ENCODE results near the gene SLC9A9.

The SLC9A9 gene

GRCh38 chr3:143384076-143384475 lies 464.2 kb downstream of the SLC9A9 start:
- DNase-seq = no peak

GRCh38 chr3:143383421-143383820 lies 464.8 kb downstream of the SLC9A9 start:
- no peak for DNase-seq

DNA sequence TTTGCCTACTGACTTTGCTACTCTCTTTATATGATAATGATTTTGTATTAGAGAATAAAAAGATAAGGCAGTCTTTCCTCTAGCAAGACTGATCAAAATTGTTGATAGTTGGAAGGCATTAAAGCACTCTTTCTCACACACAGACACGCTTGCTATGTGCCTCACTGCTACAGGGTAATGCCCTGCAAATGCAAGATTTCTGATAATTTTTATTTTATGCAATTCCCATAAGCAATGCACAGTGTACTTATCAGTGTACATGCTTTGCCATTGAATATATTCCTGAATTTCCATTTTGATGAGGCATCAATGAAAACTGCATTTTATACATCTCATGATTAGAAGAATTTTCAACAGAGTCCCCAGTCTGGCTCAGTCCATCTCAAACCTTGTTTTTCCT lies 465.5 kb downstream of the SLC9A9 start:
- no peak for DNase-seq

- no peak for DNase-seq
These were observed 467.8 kb downstream of the SLC9A9 start for GRCh38 chr3:143380449-143380848.

DNA sequence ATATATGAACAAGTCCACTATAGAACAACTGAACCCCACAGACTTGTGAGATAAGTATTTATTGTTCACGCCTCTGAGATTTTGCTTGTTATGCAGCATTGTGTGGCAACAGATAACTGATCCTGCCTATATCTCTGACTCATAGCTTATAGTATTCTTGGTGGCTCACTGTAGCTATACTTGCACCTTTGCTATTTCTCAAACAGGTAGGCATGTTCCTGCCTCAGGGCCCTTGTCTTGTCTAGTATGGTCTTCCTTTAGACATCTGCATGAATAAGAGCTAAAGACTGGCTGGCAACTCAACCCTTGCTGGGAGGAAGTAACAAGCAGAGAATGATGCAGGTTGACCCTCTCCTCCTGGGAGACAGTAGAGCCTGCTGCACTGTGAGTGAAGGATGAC lies 472.6 kb downstream of the SLC9A9 start:
- no peak for DNase-seq

DNA sequence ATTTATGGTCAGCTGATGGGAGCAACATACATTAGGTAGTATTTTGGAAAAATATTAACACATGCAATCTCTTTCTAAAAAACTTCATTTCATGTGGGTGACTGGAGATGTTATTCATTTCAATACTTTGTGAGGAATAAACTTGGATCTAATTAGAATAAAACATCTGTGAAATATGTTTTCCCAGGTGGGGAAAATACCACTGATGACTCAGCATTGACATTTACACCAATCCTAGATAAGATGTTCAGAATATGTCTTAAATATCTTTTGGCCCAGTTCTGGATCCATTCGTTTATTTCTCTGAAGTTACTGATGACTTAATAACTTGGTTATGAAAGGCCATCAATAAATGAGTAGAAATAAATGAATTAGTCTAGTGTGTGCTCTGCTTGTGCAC lies 481.1 kb downstream of the SLC9A9 start:
- DNase-seq = no peak

DNA sequence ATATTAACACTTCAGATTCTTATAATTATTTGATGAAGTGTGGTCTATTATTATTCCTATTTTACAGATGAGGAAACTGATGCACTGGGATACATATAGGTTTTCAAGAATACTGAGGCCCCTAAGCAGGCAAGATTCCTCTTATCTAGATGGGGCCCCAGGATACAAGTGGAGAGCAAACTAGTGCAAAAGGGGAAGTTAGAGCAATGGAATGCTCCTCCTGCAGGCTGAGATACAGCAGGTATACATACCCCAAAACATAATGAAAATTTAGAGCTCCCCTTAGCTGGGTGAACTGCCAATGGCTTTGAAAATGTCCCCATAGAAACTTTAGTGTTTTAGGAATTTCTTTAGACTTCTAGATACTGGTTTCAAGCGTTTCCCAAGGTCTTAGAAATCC lies 481.6 kb downstream of the SLC9A9 start:
- DNase-seq = peak; percentile 69

GRCh38 chr3:143363949-143364348 lies 484.3 kb downstream of the SLC9A9 start:
- peak; percentile 38 for DNase-seq

DNA sequence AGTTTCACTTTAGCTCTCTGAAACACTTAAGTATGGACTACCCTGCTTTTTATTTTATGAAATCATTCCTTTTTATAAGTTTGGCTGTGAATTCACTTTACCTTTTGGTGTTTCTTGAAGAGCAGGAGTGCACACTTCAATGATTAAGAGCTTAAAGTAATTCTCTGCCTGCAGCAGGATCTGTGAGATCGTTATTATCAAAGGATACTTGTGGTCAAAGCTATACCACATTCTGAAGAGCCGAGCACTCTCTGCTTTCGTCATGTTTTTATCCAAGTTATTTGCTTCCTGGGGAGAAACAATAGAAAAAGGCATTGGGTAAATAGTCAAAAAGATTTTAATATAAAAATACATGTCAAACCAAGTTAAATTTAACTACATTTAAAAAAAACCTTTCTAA lies 485.0 kb downstream of the SLC9A9 start:
- DNase-seq = peak; percentile 56

DNA sequence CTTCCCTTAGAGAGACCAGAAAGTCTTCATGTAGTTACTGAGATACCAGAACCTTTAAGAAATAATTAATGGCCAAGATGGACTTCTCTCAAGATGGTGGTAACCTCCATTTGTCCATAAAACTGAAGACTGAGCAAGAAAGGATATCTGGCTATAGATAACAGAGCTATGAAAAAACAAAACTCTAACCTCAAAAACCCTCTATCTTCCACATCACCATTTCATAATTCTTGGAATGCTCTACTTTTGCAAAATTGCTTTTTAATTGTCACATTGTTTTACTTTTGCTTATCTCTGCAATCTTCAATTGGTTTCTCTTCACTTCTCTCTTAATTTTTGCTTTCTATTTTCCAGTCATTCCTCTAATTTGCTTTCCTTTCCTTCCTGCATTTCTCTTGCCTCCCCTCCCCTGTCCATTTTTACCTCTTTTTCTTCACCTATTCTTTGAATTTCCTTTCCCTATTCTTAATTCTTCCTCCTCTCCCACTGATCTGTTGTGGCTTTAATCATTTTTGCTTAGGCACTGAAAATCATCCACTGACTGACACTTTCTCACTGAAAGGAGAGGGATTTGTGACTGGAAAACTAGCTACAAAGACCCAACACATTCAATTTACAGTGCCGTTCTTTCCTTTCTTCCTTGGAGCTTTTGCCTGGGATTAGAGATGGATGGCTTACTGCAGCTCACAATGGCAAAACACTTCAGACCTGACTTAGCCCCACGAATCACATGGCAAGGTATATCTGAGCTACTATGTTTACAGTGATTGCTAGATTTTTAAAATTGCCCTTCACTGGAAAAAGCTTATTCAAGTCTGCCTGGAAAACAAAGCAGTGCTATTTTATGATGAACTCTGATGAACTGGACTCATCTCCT lies 485.9 kb downstream of the SLC9A9 start:
- DNase-seq = peak; percentile 43

DNA sequence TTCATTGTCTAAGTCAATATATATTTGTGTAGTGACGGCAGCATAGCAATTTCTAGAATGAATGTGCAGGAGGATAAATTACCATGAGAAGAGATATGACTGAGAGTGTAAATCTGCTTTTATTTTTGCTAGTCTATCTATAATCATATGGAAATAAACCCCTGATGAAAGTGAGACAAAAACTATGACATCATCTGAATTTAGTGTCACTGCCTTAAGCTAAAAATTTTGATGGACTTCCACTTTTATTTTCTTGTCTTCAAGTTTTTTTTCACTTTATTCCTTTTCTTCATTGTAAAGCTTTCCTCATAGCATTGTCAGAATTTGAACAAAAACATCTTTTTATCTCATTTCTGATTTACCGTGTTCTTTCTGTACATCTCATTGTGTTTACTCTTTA lies 486.7 kb downstream of the SLC9A9 start:
- peak; percentile 16 for DNase-seq

DNA sequence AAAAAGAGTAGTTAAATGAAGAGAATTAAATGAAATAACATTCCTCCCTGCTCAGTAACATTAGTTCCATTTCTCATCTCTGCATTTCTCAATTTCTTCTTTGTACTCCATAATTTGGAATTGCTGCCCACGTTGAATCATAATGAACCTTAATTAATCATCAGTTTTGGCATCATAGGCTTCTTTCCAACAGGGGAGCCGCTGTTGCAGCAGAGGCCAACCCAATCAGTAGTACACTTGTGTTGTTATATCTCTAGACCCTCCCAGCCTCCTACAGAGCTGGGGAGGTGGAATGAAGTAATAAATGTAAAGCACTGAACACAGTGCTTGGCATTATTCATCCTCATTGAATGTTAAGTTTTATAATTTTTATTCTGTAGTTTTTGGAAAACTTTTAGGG lies 488.0 kb downstream of the SLC9A9 start:
- DNase-seq = no peak

- no peak for DNase-seq
These were observed 489.3 kb downstream of the SLC9A9 start for GRCh38 chr3:143358793-143359491.

DNA sequence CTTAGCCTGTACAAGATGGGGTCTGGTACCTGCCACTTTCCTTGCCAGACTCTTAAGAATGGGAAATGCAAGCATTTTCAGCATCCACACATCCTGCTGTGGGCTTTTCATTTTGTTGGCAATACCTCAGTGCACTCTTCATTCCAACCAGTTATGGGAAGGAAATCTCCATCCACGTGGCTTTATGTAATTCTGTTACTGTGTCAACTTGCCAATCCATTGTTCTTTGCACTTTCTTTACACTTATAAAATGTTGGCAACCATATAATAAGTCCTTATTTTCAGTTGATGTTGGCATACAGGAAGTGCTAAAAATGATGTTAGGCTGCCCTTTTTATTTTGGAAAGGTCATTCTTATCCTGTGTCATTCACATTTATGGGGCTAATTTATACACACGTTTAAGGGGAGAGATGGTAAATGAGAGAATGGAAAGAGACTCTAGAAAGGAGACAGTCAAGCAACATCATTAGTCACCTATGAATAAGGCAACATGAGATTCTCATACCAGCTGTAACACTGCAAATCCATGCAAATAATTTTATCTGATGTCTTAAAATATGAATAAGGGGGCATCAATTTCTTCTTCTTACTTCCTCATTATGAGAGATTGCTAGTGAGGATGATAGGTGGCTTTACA lies 490.0 kb downstream of the SLC9A9 start:
- no peak for DNase-seq

GRCh38 chr3:143357700-143358099 lies 490.6 kb downstream of the SLC9A9 start:
- no peak for DNase-seq

DNA sequence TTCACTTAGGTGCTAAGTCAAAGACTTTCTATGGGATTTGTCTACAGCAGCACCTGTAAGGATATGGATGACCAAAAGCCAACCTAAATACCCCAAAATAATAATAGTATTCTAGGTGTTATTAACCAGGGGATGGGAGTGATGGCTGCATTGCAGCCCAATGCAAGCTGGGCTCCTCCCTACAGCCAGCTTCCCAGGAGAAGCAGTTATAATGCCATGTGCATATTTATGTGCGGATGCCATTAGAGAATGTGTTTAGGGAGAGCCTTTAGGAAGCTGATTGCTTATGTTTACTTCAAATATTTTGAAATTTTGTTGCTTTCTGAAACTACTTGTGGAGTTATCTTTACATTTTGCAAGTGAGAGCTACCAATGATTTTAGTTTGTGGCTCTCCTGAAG lies 491.4 kb downstream of the SLC9A9 start:
- no peak for DNase-seq

DNA sequence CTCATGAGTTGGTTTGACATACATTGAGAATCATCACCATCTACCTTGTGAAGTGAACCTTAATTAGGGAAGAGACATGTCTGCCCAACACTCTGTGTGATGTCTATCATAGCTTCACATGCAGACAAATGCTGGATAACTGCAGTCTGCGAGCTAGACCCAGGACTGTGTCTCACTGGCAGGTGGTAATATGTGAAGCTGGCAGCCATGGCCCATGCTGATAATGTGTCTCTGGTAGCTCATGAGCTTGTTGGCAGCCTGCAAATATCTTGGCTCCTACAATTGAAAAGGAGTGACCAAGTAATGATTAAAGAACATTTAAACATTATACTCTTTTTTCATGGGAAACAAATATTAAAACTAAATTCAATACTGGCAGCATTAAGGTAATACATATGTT lies 493.9 kb downstream of the SLC9A9 start:
- no peak for DNase-seq

DNA sequence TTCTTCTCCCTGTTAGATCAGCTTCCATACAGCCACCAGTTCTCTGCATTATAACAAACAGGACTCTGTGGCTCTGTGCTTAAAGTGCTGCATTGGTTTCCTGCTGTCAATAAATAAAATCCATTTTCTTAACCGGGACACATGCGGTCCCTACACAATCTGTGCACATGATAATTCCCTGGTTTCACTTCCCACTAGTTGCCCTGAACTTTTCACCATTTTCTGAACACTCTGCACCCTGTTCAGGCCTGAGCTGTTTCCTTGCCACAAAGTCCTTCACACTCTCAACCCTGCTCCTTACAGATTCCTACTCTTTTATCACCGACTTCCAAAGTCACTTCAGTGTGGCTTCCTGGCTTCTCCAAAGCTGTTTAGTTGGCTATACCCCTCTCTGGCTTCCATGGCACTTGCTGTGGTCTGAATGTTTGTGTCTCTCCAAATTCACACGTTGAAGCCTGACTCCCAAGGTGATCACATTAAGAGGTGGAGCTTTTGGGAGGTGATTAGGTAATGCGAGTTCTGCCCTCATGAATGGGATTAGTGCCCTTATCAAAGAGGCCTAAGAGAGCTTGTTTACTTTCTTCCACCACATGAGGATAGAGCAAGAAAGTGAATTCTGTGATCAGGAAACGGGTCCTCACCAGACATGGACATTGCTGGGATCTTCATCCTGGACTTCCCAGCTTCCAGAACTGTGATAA lies 495.3 kb downstream of the SLC9A9 start:
- DNase-seq = no peak

- DNase-seq = no peak
These were observed 496.2 kb downstream of the SLC9A9 start for GRCh38 chr3:143351895-143352608.

GRCh38 chr3:143351354-143351753 lies 496.9 kb downstream of the SLC9A9 start:
- no peak for DNase-seq

GRCh38 chr3:143349455-143349854 lies 498.8 kb downstream of the SLC9A9 start:
- no peak for DNase-seq

DNA sequence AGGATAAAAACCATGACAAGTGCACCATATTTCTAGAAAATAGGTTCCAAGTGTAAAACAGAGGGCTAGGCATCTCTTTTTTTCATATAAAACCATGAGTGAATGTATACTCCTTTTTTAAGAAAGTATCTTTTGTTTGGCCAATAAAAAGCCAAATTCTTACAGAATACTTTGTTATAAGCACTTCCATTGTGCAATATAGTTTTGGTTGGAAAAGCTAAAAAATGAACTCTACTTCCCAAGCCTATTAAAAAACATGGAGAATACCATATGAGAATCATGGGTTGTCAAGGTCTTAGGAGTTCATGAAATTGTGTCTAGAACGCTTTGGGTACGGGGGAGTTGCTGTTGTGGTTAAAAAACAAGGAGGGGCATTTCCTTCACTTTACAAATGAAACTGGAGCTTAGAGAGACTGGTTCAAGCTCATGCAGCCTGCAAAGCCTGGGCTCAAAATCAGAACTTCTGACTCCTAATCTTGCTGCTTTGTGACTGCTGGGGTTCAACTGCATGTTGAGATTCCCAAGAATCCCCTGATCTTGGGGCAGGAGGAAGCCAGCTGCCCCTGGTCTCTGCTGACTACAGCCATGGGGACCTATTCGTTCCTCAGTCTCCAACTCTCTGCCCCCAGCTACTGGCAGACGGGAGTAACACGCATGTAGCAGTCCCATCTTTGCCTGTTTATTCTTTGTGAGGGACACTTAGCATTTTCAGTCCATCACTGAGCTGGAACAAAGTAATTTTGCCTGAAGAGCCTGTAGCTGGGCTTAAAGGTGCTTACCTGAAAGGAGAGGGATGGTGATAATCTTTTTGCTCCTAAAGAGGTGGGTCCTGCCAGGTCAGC lies 499.6 kb downstream of the SLC9A9 start:
- peak; percentile 50 for DNase-seq
